ENCODE data around the gene EYA3.

- TF ChIP-seq SPI1 (IDR thresholded peaks at IDR 0.05; ENCODE audit: borderline replicate concordance, insufficient read depth, low read depth, low read length) (no peak), GABPA (IDR thresholded peaks at IDR 0.05; ENCODE audit: low read depth) (no peak), ZNF384 (IDR thresholded peaks at IDR 0.05; ENCODE audit: borderline replicate concordance, low read depth, low read length) (no peak), IKZF1 (conservative IDR thresholded peaks at IDR 0.05) (no peak), ATF7 (IDR thresholded peaks at IDR 0.05; ENCODE audit: low read depth) (no peak), ZNF217 (IDR thresholded peaks at IDR 0.05) (no peak), CTCF (IDR thresholded peaks at IDR 0.05 in 2 of 3, conservative IDR thresholded peaks at IDR 0.05 in 1 of 3; ENCODE audit: control insufficient read depth in 2 of 3, extremely low read depth in 1 of 3, insufficient read depth in 1 of 3, low read depth in 3 of 3, low read length in 3 of 3) (no peak)
Measured at GRCh38 chr1:27956761-27957160, 131.6 kb downstream of the EYA3 start.
